HG03045 (cell line): ENCODE measurements around the gene WDR89.
"Not testable (repeated sequence)": the region's sequence is repeated elsewhere in the genome, so short reads cannot be mapped to it uniquely, and the experiment has no call there.

Experiments used
- ATAC-seq: cut with Tn5 transposase; IDR thresholded peaks from one replicate; pipeline ENCODE4 v1.9.1; 2021; ENCODE audit warnings: mild to moderate bottlenecking, moderate library complexity; ENCODE audit not compliant: unreplicated experiment

The WDR89 gene

GRCh38 chr14:63598807-63599206, 42.9 kb downstream of the WDR89 start:
- no peak for ATAC-seq

DNA sequence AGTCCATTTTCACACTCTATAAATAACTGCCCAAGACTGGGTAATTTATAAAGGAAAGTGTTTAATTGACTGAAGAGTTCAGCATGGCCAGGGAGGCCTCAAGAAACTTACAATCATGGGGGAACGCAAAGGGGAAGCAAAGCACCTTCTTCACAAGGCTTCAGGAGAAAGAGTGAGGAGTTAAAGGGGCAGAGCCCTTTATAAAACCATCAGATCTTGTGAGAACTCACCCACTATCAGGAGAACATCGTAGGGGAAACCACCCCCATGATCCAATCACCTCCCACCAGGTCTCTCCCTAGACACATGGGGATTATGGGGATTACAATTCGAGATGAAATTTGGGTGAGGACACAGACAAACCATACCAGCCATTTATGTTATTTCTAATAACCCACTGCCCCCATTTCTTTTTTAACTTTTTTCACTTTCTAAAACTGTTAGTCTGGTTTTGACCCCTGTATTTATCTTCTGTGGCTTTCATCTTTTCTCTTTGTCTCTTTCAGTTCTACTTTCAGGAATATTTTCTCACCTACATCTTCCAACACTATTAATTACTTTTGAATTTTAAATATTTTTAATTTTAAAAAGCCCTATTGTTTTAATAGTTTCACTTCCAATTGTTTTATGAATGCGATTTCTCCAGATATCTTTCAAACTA, 44.5 kb downstream of the WDR89 start:
- ATAC-seq: no peak

- no peak for ATAC-seq
These were observed 47.0 kb downstream of the WDR89 start for GRCh38 chr14:63594455-63595372.

- ATAC-seq: not testable (repeated sequence)
These were observed 58.6 kb downstream of the WDR89 start for GRCh38 chr14:63583046-63583445.

DNA sequence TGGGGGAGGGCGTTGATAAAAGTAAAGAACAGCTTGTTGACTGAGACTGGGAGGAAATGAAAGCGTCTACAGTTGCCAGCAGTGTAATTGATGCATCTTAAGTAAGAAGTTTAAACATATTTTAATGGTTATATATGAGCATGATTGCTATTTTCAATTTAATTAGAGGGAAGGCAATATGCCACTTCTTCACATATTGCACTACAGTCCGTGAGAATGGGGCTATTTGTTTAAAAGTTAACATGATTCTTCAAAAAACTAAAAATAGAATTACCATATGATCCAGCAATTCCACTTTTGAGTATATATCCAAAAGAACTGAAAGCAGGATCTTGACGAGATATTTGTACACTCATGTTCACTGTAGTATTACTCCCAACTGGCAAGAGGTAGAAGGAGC, 60.2 kb downstream of the WDR89 start:
- ATAC-seq: no peak

DNA sequence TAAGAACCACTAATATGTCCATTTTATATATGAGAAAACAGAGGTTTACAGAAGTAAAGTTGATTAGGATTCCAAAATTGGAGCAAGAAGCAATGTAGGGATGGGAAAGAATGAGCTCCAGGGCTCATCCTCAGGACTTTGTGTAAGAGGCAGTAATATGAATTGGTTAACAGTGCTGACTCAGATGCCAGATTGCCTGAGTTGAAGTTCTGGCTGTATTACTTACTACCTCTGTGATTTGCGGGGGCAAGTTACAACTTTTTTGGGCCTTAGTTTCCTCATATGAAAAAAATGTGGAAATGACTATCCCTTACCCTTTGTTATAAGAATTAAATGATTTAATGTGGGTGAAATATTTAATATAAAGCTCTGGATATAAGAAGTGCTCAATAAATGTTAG, 63.4 kb downstream of the WDR89 start:
- no peak for ATAC-seq

GRCh38 chr14:63573581-63573980, 68.1 kb downstream of the WDR89 start:
- no peak for ATAC-seq

- no peak for ATAC-seq
These were observed 76.2 kb downstream of the WDR89 start for GRCh38 chr14:63565448-63565847.

- ATAC-seq: no peak
These were observed 77.4 kb downstream of the WDR89 start for GRCh38 chr14:63564318-63564717.

DNA sequence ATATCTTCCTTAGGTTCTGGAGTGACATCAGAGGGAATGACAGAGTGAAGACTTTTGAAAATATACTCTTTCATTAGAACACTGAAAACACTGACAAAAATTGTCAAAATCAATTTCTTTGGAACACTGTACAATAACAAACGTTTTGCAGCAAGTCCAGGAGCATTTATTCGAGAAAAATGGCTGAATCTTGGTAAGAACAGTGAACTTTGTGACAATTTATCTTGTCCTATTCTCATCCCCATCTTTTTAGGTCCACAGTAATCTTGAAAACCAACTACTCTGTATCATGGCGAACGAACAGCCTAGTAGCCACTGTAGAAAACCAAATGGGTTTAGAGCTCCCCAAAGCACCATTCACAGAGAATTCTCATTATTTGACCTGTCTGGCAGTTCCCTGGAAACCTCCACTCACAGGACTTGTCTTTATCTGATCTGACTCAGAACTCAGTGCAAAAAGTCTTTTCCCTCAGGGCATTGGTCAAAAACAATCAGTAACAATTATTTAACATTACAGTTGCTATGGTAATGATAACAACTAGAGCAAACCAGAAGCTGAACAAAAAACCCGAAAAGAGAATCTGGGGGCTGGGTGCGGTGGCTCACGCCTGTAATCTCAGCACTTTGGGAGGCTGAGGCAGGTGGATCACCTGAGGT, 78.2 kb downstream of the WDR89 start:
- no peak for ATAC-seq

GRCh38 chr14:63562405-63562804, 79.3 kb downstream of the WDR89 start:
- no peak for ATAC-seq

- ATAC-seq: no peak
These were observed 86.1 kb downstream of the WDR89 start for GRCh38 chr14:63555572-63555971.

DNA sequence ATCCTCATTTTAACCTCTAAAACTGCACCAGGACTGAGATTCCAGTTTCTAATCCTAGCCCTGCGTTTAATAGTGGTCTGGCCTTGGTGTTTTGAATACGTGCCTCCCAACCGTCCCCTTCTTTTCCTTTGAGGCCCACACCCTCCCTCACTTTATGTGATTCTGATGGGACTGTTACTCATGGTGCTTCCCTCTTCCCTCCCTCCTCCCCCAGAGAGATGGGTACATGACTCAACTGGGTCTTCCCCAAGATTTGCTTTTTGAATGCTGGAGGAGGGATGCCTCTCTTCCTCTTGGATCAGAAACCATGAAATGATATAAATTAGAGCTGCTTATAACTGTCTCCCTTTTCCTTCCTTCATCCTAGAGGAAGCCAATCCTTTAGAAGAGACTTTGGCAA, 90.3 kb downstream of the WDR89 start:
- no peak for ATAC-seq

DNA sequence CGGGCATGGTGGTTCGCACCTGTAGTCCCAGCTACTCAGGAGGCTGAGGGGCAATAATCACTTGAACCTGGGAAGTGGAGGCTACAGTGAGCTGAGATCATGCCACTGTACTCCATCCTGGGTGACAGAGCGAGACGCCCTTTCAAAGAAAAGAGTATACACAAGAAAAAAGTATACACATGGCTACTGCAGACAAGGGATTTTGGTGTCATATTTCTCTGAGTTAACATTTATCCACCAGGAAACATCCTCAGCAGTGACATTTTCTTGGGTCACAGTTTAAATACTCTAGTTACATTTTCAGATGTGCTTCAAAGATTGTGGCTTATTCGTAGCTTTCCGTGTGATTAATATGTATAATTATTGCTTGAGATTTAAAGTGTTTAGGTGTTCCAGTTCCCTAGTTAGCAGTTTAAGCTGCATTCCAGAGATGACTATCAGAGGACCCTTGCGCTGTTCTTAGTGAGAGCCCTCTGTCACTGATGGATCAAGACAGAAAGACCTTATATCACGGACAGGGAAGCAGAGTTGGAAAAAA, 93.8 kb downstream of the WDR89 start:
- no peak for ATAC-seq
